ENCODE measurements around the gene SLCO4A1.

Gene SLCO4A1

DNA sequence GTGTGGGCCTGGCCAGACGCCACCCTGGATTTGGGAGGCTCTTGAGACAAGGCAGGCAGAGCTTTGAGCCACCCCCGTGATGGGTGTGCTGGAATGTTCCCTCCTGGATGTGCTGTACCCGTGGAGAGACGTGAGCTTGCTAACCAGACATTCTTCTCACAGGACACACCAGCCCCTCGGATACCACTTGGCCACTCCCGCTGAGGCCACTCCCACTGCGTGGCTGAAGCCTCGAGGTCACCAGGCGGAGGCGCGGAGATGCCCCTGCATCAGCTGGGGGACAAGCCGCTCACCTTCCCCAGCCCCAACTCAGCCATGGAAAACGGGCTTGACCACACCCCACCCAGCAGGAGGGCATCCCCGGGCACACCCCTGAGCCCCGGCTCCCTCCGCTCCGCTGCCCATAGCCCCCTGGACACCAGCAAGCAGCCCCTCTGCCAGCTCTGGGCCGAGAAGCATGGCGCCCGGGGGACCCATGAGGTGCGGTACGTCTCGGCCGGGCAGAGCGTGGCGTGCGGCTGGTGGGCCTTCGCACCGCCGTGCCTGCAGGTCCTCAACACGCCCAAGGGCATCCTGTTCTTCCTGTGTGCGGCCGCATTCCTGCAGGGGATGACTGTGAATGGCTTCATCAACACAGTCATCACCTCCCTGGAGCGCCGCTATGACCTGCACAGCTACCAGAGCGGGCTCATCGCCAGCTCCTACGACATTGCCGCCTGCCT lies 14.1 kb downstream of the SLCO4A1 start:
- Histone ChIP-seq H3K4me3 (no peak overlapping the region), H3K27ac (no peak overlapping the region)
- DNase-seq (ENCODE audit: low spot score): no peak
- TF ChIP-seq, protein P1, sequence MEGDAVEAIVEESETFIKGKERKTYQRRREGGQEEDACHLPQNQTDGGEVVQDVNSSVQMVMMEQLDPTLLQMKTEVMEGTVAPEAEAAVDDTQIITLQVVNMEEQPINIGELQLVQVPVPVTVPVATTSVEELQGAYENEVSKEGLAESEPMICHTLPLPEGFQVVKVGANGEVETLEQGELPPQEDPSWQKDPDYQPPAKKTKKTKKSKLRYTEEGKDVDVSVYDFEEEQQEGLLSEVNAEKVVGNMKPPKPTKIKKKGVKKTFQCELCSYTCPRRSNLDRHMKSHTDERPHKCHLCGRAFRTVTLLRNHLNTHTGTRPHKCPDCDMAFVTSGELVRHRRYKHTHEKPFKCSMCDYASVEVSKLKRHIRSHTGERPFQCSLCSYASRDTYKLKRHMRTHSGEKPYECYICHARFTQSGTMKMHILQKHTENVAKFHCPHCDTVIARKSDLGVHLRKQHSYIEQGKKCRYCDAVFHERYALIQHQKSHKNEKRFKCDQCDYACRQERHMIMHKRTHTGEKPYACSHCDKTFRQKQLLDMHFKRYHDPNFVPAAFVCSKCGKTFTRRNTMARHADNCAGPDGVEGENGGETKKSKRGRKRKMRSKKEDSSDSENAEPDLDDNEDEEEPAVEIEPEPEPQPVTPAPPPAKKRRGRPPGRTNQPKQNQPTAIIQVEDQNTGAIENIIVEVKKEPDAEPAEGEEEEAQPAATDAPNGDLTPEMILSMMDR (IDR thresholded peaks at IDR 0.05): no peak

DNA sequence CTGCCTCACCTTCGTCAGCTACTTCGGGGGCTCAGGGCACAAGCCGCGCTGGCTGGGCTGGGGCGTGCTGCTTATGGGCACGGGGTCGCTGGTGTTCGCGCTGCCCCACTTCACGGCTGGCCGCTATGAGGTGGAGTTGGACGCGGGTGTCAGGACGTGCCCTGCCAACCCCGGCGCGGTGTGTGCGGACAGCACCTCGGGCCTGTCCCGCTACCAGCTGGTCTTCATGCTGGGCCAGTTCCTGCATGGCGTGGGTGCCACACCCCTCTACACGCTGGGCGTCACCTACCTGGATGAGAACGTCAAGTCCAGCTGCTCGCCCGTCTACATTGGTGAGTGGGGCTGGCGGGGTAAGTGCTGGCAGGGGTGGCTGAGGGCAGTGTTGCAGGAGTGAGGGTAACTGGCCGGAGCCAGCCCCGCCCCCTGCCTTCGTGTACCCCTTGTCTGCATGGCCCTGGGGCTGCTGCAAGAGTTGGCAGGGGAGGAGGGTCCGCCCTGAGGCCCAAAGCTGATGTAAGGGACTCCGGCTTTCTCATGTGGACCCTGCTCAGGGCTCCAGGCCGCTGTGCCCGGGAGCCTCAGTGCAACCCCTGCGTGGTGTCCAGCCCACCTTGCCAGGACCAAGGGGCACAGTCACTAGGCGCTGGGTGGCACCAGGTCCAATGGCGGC lies 14.8 kb downstream of the SLCO4A1 start:
- Histone ChIP-seq H3K27ac (no peak overlapping the region), H3K4me3 (no peak overlapping the region)
- no peak for DNase-seq (ENCODE audit: low spot score)
- TF ChIP-seq, protein P1 (IDR thresholded peaks at IDR 0.05): no peak

DNA sequence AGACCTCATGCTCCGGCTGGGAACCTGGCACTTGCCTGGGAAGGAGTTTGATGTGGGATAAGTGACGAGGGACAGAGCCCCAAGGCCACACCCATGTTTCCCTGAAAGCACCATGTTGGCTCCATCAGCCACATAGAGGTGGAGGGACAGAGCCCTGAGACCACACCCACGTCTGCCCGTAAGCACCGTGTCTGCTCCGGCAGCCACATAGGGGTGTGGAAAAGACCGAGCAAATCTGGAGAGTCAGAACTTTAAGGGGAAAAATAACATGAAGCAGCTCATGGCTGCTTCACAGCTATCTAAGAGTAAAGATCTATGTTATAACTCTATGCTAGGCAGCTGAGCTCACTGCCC lies 15.3 kb downstream of the SLCO4A1 start:
- H3K27ac ChIP-seq: no peak overlapping the region
- DNase-seq (ENCODE audit: low spot score): no peak
- TF ChIP-seq, protein P1 (IDR thresholded peaks at IDR 0.05): no peak
- no peak overlapping the region for H3K4me3 ChIP-seq

DNA sequence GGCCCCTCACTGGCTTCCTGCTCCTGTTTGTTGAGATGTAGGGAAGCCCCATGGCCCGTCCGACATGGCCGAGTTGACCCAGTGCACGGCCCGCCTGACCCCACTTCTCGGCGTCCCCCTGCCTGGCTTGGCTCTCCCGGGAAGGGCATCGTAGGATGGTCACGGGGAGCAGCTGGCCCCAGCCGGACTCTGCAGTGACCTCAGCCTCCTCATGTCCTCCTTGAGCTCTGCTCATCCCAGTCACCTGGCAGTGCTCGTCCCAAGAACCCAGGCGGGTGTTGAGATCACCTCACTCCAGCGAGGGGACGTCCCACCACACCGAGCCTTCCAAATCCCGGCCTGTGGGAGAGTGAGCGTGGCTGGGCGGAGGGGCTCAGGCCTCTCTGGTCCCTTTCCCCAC lies 15.7 kb downstream of the SLCO4A1 start:
- TF ChIP-seq, protein P1 (IDR thresholded peaks at IDR 0.05): no peak
- H3K4me3 ChIP-seq: no peak overlapping the region
- DNase-seq (ENCODE audit: low spot score): no peak

DNA sequence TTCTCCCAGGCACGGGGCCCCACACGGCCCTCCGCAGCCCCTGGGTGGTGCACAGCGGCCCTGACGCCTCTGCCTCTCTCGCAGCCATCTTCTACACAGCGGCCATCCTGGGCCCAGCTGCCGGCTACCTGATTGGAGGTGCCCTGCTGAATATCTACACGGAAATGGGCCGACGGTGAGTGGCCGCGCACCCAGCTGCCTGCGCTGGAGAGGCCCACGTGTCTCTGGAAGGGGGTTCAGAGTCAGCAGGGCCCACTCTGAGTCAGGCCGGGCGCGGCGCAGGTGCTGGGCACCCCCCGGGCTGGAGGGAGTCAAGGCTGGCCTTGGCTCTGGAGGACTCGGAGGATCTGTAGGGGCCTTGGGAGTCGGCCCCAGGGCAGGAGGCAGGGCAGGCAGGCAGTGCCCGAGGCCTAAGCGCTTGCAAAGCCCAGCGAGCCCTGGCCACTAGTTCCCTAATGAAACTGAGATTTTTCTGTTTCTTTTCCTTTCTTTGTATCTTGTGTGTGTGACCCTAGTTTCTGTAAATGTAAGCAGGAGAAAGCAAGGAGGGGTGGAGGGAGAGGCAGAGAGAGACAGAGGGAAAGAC lies 16.4 kb downstream of the SLCO4A1 start:
- H3K4me3 ChIP-seq: no peak overlapping the region
- TF ChIP-seq, protein P1 (IDR thresholded peaks at IDR 0.05): no peak
- DNase-seq (ENCODE audit: low spot score): no peak
- H3K27ac ChIP-seq: no peak overlapping the region

More for the DNA sequence above, 15.7 kb downstream of the SLCO4A1 start:
- H3K27ac ChIP-seq: no peak overlapping the region

DNA sequence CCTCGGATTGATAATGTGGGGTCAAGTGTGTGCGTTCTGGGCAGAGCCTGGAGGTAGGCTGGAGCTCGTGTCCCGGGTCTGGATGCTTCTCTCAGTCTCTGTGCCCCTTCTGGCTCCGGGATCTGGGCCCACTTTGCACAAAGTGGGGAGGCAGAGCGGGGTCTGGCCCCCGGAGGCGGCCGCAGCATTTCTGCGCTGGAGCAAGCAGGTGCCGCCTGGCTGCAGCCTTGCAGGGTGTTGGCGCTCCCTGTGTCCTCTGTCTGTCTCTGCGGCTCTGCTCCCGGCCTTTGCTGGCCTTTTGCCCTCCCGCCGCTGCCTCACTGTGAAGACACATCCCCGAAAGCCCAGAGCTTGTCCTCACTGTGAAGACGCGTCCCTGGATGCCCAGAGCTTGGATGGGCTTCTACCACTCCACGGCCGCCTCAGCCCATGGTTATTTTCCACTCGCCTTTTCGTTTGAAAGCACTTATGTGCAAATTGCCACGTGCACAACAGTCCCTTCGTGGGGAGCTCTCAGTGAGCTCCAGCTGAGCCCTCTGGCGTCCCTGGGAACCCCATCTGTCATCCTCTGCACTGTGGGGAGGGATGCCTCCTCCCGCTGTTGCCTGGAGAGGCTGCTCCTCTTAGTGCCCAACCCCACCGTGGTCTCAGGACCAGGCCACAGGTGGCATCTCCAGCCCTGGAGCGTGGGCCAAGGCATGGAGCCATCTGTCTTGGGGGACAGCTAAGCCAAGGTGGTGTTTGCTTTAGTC lies 17.4 kb downstream of the SLCO4A1 start:
- TF ChIP-seq, protein P1 (IDR thresholded peaks at IDR 0.05): no peak
- H3K4me3 ChIP-seq: no peak overlapping the region
- H3K27ac ChIP-seq: no peak overlapping the region
- no peak for DNase-seq (ENCODE audit: low spot score)
